Measurements from ENCODE around the gene LCA5. TPM values are rescaled to one million over a fixed set of nuclear protein-coding genes. Genes with fewer than 3 reads are reported as not detected.
"Not testable (repeated sequence)": the region's sequence is repeated elsewhere in the genome, so short reads cannot be mapped to it uniquely, and the experiment has no call there.

The LCA5 gene
- total RNA-seq, 1 donor from 2014 or later: 5.4 TPM

- Histone ChIP-seq H3K27ac (no peak overlapping the region), H3K36me3 (no peaks in the 10 kb centered on the region), H3K9me3 (no peaks in the 10 kb centered on the region), H3K4me3 (no peak overlapping the region), H3K4me1 (no peaks in the 10 kb centered on the region), H3K27me3 (no peaks in the 10 kb centered on the region)
- intact Hi-C loops (cut with DNase I): no loop called here
- ATAC-seq: no peak
- no peak for DNase-seq
- TF ChIP-seq CTCF (IDR thresholded peaks at IDR 0.05): no peak
Measured at GRCh38 chr6:79446006-79446405, 91.2 kb downstream of the LCA5 start.

GRCh38 chr6:79443876-79444275 is 93.4 kb downstream of the LCA5 start:
- H3K36me3 ChIP-seq; H3K4me3 ChIP-seq; H3K9me3 ChIP-seq; DNase-seq; intact Hi-C loops (cut with DNase I); H3K27me3 ChIP-seq; H3K27ac ChIP-seq; H3K4me1 ChIP-seq; ATAC-seq: not testable (repeated sequence)

- TF ChIP-seq CTCF (IDR thresholded peaks at IDR 0.05): no peak
- DNase-seq: no peak
- Histone ChIP-seq H3K4me3 (no peak overlapping the region), H3K36me3 (no peaks in the 10 kb centered on the region), H3K9me3 (no peaks in the 10 kb centered on the region), H3K27me3 (no peaks in the 10 kb centered on the region), H3K27ac (no peak overlapping the region), H3K4me1 (no peaks in the 10 kb centered on the region)
- ATAC-seq: no peak
- intact Hi-C loops (cut with DNase I): no loop called here
Measured at GRCh38 chr6:79441192-79441591, 96.0 kb downstream of the LCA5 start.

- no peak overlapping the region for H3K27ac ChIP-seq
- H3K4me1 ChIP-seq: no peaks in the 10 kb centered on the region
- no peak for TF ChIP-seq CTCF (IDR thresholded peaks at IDR 0.05)
- H3K4me3 ChIP-seq: no peak overlapping the region
- ATAC-seq: no peak
- no peaks in the 10 kb centered on the region for H3K27me3 ChIP-seq
- no peaks in the 10 kb centered on the region for H3K9me3 ChIP-seq
- intact Hi-C loops (cut with DNase I): no loop called here
- no peak for DNase-seq
- no peaks in the 10 kb centered on the region for H3K36me3 ChIP-seq
Measured at GRCh38 chr6:79440598-79440997, 96.6 kb downstream of the LCA5 start.

GRCh38 chr6:79438030-79438429 is 99.2 kb downstream of the LCA5 start:
- Histone ChIP-seq H3K27ac (no peak overlapping the region), H3K27me3 (no peaks in the 10 kb centered on the region), H3K4me3 (no peak overlapping the region), H3K9me3 (no peaks in the 10 kb centered on the region), H3K4me1 (no peaks in the 10 kb centered on the region), H3K36me3 (no peaks in the 10 kb centered on the region)
- no peak for TF ChIP-seq CTCF (IDR thresholded peaks at IDR 0.05)
- intact Hi-C loops (cut with DNase I): no loop called here
- ATAC-seq (no peak), DNase-seq (no peak)

GRCh38 chr6:79436241-79436640 is 101.0 kb downstream of the LCA5 start:
- Histone ChIP-seq H3K4me3 (no peak overlapping the region), H3K27me3 (no peaks in the 10 kb centered on the region), H3K9me3 (no peaks in the 10 kb centered on the region), H3K36me3 (no peaks in the 10 kb centered on the region), H3K27ac (no peak overlapping the region), H3K4me1 (no peaks in the 10 kb centered on the region)
- intact Hi-C loops (cut with DNase I): no loop called here
- no peak for TF ChIP-seq CTCF (IDR thresholded peaks at IDR 0.05)
- ATAC-seq: no peak
- no peak for DNase-seq
